ENCODE data around the gene IGSF9B.

Gene IGSF9B

DNA sequence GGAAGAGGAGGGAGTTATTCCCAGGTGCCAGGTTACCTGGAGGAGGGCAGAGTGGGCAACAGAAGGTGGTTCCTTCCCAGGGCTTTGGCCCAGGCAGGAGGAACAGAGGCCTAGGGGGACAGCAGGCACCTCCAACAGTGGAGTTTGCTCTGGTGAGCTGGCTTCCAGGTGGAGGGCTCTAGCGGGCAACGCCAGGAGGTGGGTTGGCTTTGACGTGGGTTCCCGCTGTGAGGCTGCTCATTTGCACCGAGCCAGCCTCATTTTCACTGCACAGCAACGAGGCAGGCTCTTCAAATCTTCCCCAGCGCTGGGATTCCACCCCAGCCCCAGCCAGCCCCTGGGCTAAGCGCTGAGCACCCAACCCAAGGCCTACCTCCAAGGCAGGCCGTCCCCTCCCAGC lies 8.1 kb downstream of the IGSF9B start:
- Mint-ChIP-seq H3K4me3 (peak overlapping the region; percentile 59 to 60 (median 60)), H3K27ac (peak overlapping the region in 2 of 3 experiments; percentile 1 to 60), H3K27me3 (ENCODE audit: low read depth) (peaks cover 53% of the 10 kb centered on the region), H3K36me3 (ENCODE audit: low read depth) (no peaks in the 10 kb centered on the region), H3K9me3 (no peaks in the 10 kb centered on the region), H3K4me1 (peaks cover 74% of the 10 kb centered on the region)
- TF ChIP-seq, protein P1, sequence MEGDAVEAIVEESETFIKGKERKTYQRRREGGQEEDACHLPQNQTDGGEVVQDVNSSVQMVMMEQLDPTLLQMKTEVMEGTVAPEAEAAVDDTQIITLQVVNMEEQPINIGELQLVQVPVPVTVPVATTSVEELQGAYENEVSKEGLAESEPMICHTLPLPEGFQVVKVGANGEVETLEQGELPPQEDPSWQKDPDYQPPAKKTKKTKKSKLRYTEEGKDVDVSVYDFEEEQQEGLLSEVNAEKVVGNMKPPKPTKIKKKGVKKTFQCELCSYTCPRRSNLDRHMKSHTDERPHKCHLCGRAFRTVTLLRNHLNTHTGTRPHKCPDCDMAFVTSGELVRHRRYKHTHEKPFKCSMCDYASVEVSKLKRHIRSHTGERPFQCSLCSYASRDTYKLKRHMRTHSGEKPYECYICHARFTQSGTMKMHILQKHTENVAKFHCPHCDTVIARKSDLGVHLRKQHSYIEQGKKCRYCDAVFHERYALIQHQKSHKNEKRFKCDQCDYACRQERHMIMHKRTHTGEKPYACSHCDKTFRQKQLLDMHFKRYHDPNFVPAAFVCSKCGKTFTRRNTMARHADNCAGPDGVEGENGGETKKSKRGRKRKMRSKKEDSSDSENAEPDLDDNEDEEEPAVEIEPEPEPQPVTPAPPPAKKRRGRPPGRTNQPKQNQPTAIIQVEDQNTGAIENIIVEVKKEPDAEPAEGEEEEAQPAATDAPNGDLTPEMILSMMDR (IDR thresholded peaks at IDR 0.05; ENCODE audit: unreplicated experiment in 3 of 3), result no peak

DNA sequence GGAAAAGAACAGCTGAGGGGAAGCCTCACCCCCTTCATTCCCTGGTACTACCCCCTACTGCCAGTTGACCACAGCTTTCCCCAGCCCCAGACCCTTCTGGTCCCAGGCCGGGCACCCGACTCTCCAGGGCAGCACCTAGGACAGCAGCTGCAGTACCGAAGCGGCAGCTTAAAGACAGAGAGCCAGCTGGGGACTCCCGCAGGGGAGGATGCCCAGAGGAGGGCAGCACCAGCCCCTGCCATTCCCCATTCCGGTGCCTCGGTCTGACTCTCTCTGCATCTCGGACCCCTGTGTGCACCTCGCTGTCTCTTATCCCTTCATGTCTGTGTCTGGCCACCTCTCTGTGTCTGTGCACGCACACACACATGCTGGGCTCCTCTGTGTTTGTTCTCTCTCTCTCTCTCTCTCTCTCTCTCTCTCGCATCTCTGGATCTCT lies 9.4 kb downstream of the IGSF9B start:
- TF ChIP-seq, protein P1 (IDR thresholded peaks at IDR 0.05; ENCODE audit: unreplicated experiment in 3 of 3), result peak; percentile 41 to 56 (median 46)
- Mint-ChIP-seq H3K27ac (peak overlapping the region in 1 of 3 experiments; percentile 60), H3K36me3 (ENCODE audit: low read depth) (no peaks in the 10 kb centered on the region), H3K9me3 (no peaks in the 10 kb centered on the region), H3K4me3 (peak overlapping the region in 2 of 3 experiments; percentile 16 to 29), H3K27me3 (ENCODE audit: low read depth) (peaks cover 39% of the 10 kb centered on the region), H3K4me1 (peaks cover 61% of the 10 kb centered on the region)

DNA sequence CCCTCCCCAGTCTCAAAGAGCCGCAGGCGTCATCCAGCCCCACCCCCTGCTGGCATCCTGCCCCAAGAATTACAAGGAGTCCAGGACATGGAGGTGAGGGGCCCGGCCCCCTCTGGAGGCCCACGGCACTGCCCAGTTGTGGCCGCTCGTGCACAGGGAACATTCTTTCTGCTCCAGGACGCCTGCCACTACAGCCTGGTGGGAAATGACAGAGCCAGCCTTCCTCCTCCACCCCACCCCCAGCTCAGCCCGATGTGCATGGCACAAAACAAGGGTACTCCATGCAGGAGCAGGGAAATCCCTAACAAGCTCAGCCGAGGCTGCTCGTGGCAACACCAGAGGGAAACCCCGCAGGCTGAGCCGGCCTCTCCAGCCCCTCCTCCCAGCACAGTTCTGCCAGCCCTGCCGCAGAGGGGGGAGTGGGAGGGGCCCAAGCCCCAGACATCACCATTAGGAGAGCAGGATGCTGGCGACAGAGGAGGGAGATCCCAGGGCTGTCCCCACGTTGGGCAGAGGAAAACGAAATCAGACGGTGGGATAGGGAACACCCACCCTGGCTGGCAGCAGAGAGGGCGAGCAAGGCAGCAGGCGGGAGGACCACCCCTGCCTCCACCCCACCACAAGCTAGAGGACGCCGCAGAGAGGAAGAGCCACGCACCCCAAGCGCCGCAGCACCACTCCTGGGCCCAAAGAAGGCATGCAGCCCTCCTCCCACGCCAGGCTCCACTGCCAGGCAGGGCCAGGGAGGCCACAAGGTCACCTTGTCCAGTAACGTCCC lies 10.0 kb downstream of the IGSF9B start:
- Mint-ChIP-seq H3K27me3 (ENCODE audit: low read depth) (peaks cover 33% of the 10 kb centered on the region), H3K9me3 (no peaks in the 10 kb centered on the region), H3K27ac (no peak overlapping the region), H3K4me1 (peaks cover 55% of the 10 kb centered on the region), H3K4me3 (peak overlapping the region in 2 of 3 experiments; percentile 33 to 40), H3K36me3 (ENCODE audit: low read depth) (peaks cover 2% of the 10 kb centered on the region)
- TF ChIP-seq, protein P1 (IDR thresholded peaks at IDR 0.05; ENCODE audit: unreplicated experiment in 3 of 3), result no peak

DNA sequence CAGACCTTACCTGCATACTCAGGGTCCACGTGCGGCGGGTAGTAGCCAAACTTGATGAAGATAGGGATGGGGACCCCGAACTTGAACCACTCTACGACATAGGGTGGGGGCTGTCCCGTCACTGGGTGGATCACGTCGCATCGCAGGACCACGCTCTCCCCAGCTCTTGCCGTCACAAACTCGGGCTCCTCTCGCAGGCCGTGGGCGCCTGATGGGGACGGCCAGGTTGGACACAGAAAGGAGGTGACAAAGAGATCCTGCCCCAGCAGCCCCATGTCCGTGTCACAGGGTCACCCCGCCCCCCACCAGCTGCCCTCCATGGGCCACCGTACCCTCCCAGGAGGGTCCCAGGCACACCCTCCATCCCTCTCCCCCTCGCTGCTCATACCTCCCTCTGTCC lies 10.7 kb downstream of the IGSF9B start:
- peak overlapping the region in 1 of 3 experiments; percentile 53 for H3K4me3 Mint-ChIP-seq
- TF ChIP-seq, protein P1 (IDR thresholded peaks at IDR 0.05; ENCODE audit: unreplicated experiment in 3 of 3), result no peak
- H3K27me3 Mint-ChIP-seq (ENCODE audit: low read depth), result peaks cover 27% of the 10 kb centered on the region
- no peaks in the 10 kb centered on the region for H3K9me3 Mint-ChIP-seq
- H3K4me1 Mint-ChIP-seq, result peaks cover 49% of the 10 kb centered on the region
- peaks cover 4% of the 10 kb centered on the region for H3K36me3 Mint-ChIP-seq (ENCODE audit: low read depth)
- no peak overlapping the region for H3K27ac Mint-ChIP-seq

DNA sequence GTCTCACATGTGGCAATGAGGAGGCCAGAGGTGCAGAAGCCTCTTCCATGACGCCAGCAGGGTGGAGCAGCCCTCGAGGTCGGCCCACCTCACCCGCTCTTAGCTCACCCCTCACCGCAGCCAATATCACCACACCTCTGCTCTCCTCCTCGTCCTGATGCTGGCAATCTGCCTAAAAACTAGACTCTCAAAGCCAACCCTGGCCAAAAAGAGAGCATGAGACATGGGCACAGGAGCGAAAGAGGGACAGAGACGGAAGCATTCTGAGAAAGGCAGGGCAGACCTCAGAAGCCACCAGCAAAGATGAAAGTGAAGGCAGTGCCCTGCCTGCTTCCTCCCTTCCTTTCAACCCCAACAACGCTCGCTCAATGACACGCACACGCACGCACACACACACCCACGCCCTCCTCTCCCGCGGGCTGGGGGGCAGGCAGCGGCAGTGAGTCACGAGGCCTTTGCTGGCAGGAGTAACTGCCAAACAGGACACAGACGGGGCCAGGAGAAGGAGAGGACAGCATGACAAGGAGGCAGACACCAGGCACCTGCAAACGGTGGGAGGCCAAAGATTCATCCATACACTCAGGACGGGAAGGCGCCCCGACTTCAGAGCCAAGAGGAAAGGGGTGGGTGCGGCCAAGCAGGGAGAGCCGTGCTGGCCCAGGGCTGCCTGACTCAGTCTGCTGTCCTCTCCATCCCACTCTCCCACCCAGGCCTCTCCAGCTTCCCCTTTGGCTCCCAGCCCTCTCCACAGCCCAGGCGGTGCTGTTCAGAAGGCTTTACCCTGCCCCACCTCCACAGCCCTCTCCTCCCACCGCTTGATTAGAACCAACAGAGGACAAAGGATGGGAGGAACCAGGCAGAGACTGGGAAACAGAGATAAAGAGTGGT lies 11.4 kb downstream of the IGSF9B start:
- Mint-ChIP-seq H3K4me1 (peaks cover 45% of the 10 kb centered on the region), H3K9me3 (no peaks in the 10 kb centered on the region), H3K36me3 (ENCODE audit: low read depth) (peaks cover 7% of the 10 kb centered on the region), H3K27me3 (ENCODE audit: low read depth) (peaks cover 26% of the 10 kb centered on the region), H3K4me3 (peak overlapping the region in 1 of 3 experiments; percentile 61), H3K27ac (no peak overlapping the region)
- TF ChIP-seq, protein P1 (IDR thresholded peaks at IDR 0.05; ENCODE audit: unreplicated experiment in 3 of 3), result no peak
